Spleen (tissue), 11 donors: ENCODE data around the gene RAB19. TPM values are rescaled to one million over a fixed set of nuclear protein-coding genes. Genes with fewer than 3 reads are reported as not detected.
"Not testable (repeated sequence)": the region's sequence is repeated elsewhere in the genome, so short reads cannot be mapped to it uniquely, and the experiment has no call there.

ENCODE experiments used
- DNase-seq: peaks from one replicate; pipeline ENCODE4 v3.0.0-alpha.2; 2020
- H3K27ac ChIP-seq, 8 donors: fragments of 200-600 bp; sonication (generic) in 7 of 8; 1 replicate in 4 of 8; 2 replicates in 4 of 8; pipeline versions ENCODE4 v1.5.0 to v1.8.0; 2016 to 2021; ENCODE audit warnings: inconsistent platforms in 4 of 8, mild to moderate bottlenecking in 4 of 8, moderate library complexity in 1 of 8
- H3K27me3 ChIP-seq, 7 donors: fragments of 200-600 bp; sonication (generic) in 6 of 7; replicated peaks in 1 of 7; 1 replicate in 4 of 7; 2 replicates in 3 of 7; pipeline versions ENCODE4 v1.5.0 to v1.8.0; 2016 to 2021; ENCODE audit warnings: inconsistent platforms in 3 of 7, mild to moderate bottlenecking in 1 of 7
- H3K36me3 ChIP-seq, 6 donors: fragments of 200-600 bp; sonication (generic) in 5 of 6; 1 replicate in 4 of 6; 2 replicates in 2 of 6; pipeline versions ENCODE4 v1.5.0 to v1.8.0; 2016 to 2021; ENCODE audit warnings: inconsistent platforms in 2 of 6
- H3K4me1 ChIP-seq, 6 donors: fragments of 200-600 bp; sonication (generic) in 5 of 6; 1 replicate in 3 of 6; 2 replicates in 3 of 6; pipeline versions ENCODE4 v1.5.0 to v1.8.0; 2016 to 2021; ENCODE audit warnings: inconsistent platforms in 3 of 6
- H3K4me3 ChIP-seq, 8 donors: fragments of 200-600 bp; sonication (generic) in 7 of 8; 1 replicate in 4 of 8; 2 replicates in 4 of 8; pipeline versions ENCODE4 v1.5.0 to v1.8.0; 2016 to 2021; ENCODE audit warnings: inconsistent platforms in 4 of 8, mild to moderate bottlenecking in 4 of 8, moderate library complexity in 2 of 8
- H3K9me3 ChIP-seq, 8 donors: fragments of 200-600 bp; sonication (generic) in 7 of 8; 1 replicate in 4 of 8; 2 replicates in 4 of 8; pipeline versions ENCODE4 v1.5.0 to v1.8.0; 2016 to 2021; ENCODE audit warnings: inconsistent platforms in 4 of 8
- CTCF ChIP-seq, 11 experiments: fragments of 200-600 bp in 7 of 11; fragments of 450-650 bp in 4 of 11; sonication (generic) in 4 of 11; IDR thresholded peaks in 8 of 11; conservative IDR thresholded peaks in 3 of 11; 1 replicate in 7 of 11; 2 replicates in 4 of 11; pipeline versions ENCODE4 v1.4.0 to v1.8.0; 2016 to 2021; ENCODE audit warnings: antibody characterized with exemption in 11 of 11, inconsistent platforms in 4 of 11, mild to moderate bottlenecking in 1 of 11
- POLR2A ChIP-seq, 3 donors: fragments of 450-650 bp; IDR thresholded peaks; one replicate each; pipeline ENCODE4 v1.5.1; 2017; ENCODE audit warnings: antibody characterized with exemption in 3 of 3, mild to moderate bottlenecking in 1 of 3
- POLR2AphosphoS5 ChIP-seq, 3 donors: sonication (generic); formaldehyde crosslinking; IDR thresholded peaks; one replicate each; pipeline ENCODE4 v1.5.1; 2017; ENCODE audit warnings: antibody characterized with exemption in 3 of 3
- WGBS, 5 donors: extraction: QIAGEN DNeasy Blood & Tissue Kit in 3 of 5; methylation state at CpG; one replicate each; pipeline versions ENCODE4 v1.1.5 to v1.1.7; 2013 to 2018; 5-methylcytosine and 5-hydroxymethylcytosine counted together
- intact Hi-C: fragments of 100-400 bp; cut with DNase I; formaldehyde crosslinking; loops from one replicate; pipeline ENCODE4 v1.15.0; 2023; ENCODE audit warnings: low total_unique reads
- polyA plus RNA-seq, 3 donors: library from polyadenylated mRNA; stranded (reverse); fragments of 200-250 nt; gene quantifications; one replicate each; pipeline ENCODE4 v1.2.1, GENCODE V29; 2013
- total RNA-seq, 7 donors: library from RNA; depleted of rRNA in 3 of 7; stranded (reverse); fragments of >200 nt in 3 of 7; fragmentation: NEBNext Ultra II Directional in 4 of 7; extraction: Animal tissue kit (Norgen Biotek cat#: 25700) in 4 of 7; gene quantifications; one replicate each; pipeline versions ENCODE4 v1.1.0 to v1.2.1, GENCODE V29; 2016 to 2021
- donor health status: healthy with polysubstance abuse.
- donor health status: DM: no; HTN: no; CAD: no; lungs with moderate emphysema.
- donor health status: DM: no; HTN: no; CAD: no.
- donor health status: Bipolar disorder and iron deficiency.
- donor health status: healthy.
- donor health status: DM: no; HTN: no; CAD: no.
- donor health status: DM: yes; HTN: yes; CAD: no.

RAB19 gene
- total and polyA plus RNA-seq, 10 donors = 1.0 to 4.0 (median 2.1) TPM; not detected in 3

- TF ChIP-seq POLR2AphosphoS5 (IDR thresholded peaks at IDR 0.05) = no peak
- TF ChIP-seq POLR2A (IDR thresholded peaks at IDR 0.05) = no peak
- no peak for TF ChIP-seq CTCF (IDR thresholded peaks at IDR 0.05 in 8 of 11, conservative IDR thresholded peaks at IDR 0.05 in 3 of 11)
- no peak for DNase-seq
- peaks cover 0 to 34% (median 8%) of the 10 kb centered on the region in 6 donors for H3K4me1 ChIP-seq
- H3K36me3 ChIP-seq = peaks cover 0 to 57% (median 42%) of the 10 kb centered on the region in 6 donors
- no peaks in the 10 kb centered on the region for H3K9me3 ChIP-seq
- peak overlapping the region in 1 of 8 donors; percentile 15 for H3K27ac ChIP-seq
- 0 to 76% (median 71%) methylated on average over 1 of the region's 1 CpG for WGBS, 5 donors
- no peaks in the 10 kb centered on the region for H3K27me3 ChIP-seq
- H3K4me3 ChIP-seq = no peak overlapping the region
- intact Hi-C loops = no loop called here
These were observed 47.9 kb downstream of the RAB19 start for GRCh38 chr7:140451716-140452115.

- peaks cover 0 to 72% (median 54%) of the 10 kb centered on the region in 6 donors for H3K36me3 ChIP-seq
These were observed 49.4 kb downstream of the RAB19 start for GRCh38 chr7:140453273-140453672.

GRCh38 chr7:140453785-140454656, 50.2 kb downstream of the RAB19 start:
- H3K27me3 ChIP-seq, H3K27ac ChIP-seq, H3K4me3 ChIP-seq, intact Hi-C loops, DNase-seq, H3K9me3 ChIP-seq: not testable (repeated sequence)
- peaks cover 0 to 23% (median 8%) of the 10 kb centered on the region in 6 donors for H3K4me1 ChIP-seq
- H3K36me3 ChIP-seq = peaks cover 0 to 80% (median 61%) of the 10 kb centered on the region in 6 donors
- 78 to 84% (median 81%) methylated on average over 7 to 9 of the region's 9 CpGs for WGBS, 5 donors

More at GRCh38 chr7:140453273-140453672, 49.4 kb downstream of the RAB19 start:
- Histone ChIP-seq H3K27me3 (no peaks in the 10 kb centered on the region), H3K4me3 (no peak overlapping the region), H3K9me3 (no peaks in the 10 kb centered on the region), H3K4me1 (peaks cover 0 to 23% (median 8%) of the 10 kb centered on the region in 6 donors), H3K27ac (no peak overlapping the region)
- intact Hi-C loops = no loop called here
- DNase-seq = no peak
- 95 to 97% (median 96%) methylated on average over 4 of the region's 4 CpGs for WGBS, 5 donors
- TF ChIP-seq POLR2AphosphoS5 (IDR thresholded peaks at IDR 0.05) = no peak
- no peak for TF ChIP-seq POLR2A (IDR thresholded peaks at IDR 0.05)
- TF ChIP-seq CTCF (IDR thresholded peaks at IDR 0.05 in 8 of 11, conservative IDR thresholded peaks at IDR 0.05 in 3 of 11) = no peak

- no peak for TF ChIP-seq POLR2AphosphoS5 (IDR thresholded peaks at IDR 0.05)
- TF ChIP-seq POLR2A (IDR thresholded peaks at IDR 0.05) = no peak
- TF ChIP-seq CTCF (IDR thresholded peaks at IDR 0.05 in 8 of 11, conservative IDR thresholded peaks at IDR 0.05 in 3 of 11) = no peak
- H3K27ac ChIP-seq = no peak overlapping the region
- DNase-seq = no peak
- H3K36me3 ChIP-seq = peaks cover 0 to 84% (median 67%) of the 10 kb centered on the region in 6 donors
- 61 to 75% (median 65%) methylated on average over 8 of the region's 8 CpGs for WGBS, 5 donors
- intact Hi-C loops = no loop called here
- H3K4me1 ChIP-seq = peaks cover 0 to 22% (median 7%) of the 10 kb centered on the region in 6 donors
- H3K4me3 ChIP-seq = no peak overlapping the region
- no peaks in the 10 kb centered on the region for H3K27me3 ChIP-seq
- H3K9me3 ChIP-seq = no peaks in the 10 kb centered on the region
These were observed 50.8 kb downstream of the RAB19 start for GRCh38 chr7:140454657-140455015.
